ENCODE measurements around the gene TCF20.

Gene TCF20

GRCh38 chr22:42300259-42301076 is 30.0 kb upstream of the TCF20 start:
- DNase-seq: no peak

- no peak for DNase-seq
Observed at GRCh38 chr22:42299586-42300258, 29.3 kb upstream of the TCF20 start.

- DNase-seq: no peak
Observed at GRCh38 chr22:42298746-42299145, 28.3 kb upstream of the TCF20 start.

- DNase-seq: no peak
Observed at GRCh38 chr22:42297778-42298177, 27.3 kb upstream of the TCF20 start.

GRCh38 chr22:42296883-42297282 is 26.4 kb upstream of the TCF20 start:
- no peak for DNase-seq

- DNase-seq: peak in 49 of 51 donors; percentile 21 to 90 (median 75)
Observed at GRCh38 chr22:42296381-42296853, 26.0 kb upstream of the TCF20 start.

- DNase-seq: peak in 3 of 51 donors; percentile 4 to 13 (median 11)
Observed at GRCh38 chr22:42294034-42294985, 23.9 kb upstream of the TCF20 start.

- no peak for DNase-seq
Observed at GRCh38 chr22:42292732-42293520, 22.5 kb upstream of the TCF20 start.

- DNase-seq: no peak
Observed at GRCh38 chr22:42291287-42291686, 20.8 kb upstream of the TCF20 start.

GRCh38 chr22:42289671-42290541 is 19.5 kb upstream of the TCF20 start:
- DNase-seq: peak in 12 of 51 donors; percentile 11 to 39 (median 22)

GRCh38 chr22:42288791-42289190 is 18.3 kb upstream of the TCF20 start:
- no peak for DNase-seq

GRCh38 chr22:42287174-42287890 is 16.9 kb upstream of the TCF20 start:
- DNase-seq: no peak

- DNase-seq: no peak
Observed at GRCh38 chr22:42286205-42286604, 15.8 kb upstream of the TCF20 start.

GRCh38 chr22:42285604-42286003 is 15.2 kb upstream of the TCF20 start:
- no peak for DNase-seq

- no peak for DNase-seq
Observed at GRCh38 chr22:42284643-42285181, 14.3 kb upstream of the TCF20 start.

- no peak for DNase-seq
Observed at GRCh38 chr22:42284202-42284591, 13.7 kb upstream of the TCF20 start.

- DNase-seq: peak in 18 of 51 donors; percentile 7 to 54 (median 37)
Observed at GRCh38 chr22:42283278-42284201, 13.1 kb upstream of the TCF20 start.

- DNase-seq: peak in 2 of 51 donors; percentile 42 to 51
Observed at GRCh38 chr22:42282943-42283277, 12.5 kb upstream of the TCF20 start.
